ENCODE data around the gene TDP1. TPM values are rescaled to one million over a fixed set of nuclear protein-coding genes. Genes with fewer than 3 reads are reported as not detected.

The TDP1 gene
- total and polyA plus RNA-seq, 2 of the 4 experiments (the other 2 are of a cell fraction): 23.3 to 53.1 TPM

GRCh38 chr14:89927186-89927865, 28.4 kb upstream of the TDP1 start (continued):
- no peak for TF ChIP-seq SMC3 (IDR thresholded peaks at IDR 0.05; ENCODE audit: low read depth, low read length)

GRCh38 chr14:89933002-89933401, 22.7 kb upstream of the TDP1 start:
- no peak overlapping the region for H2AFZ ChIP-seq (replicated peaks; ENCODE audit: low read length, poor library complexity)
- H3K9me3 ChIP-seq (ENCODE audit: control insufficient read depth, insufficient read depth, low read length): no peaks in the 10 kb centered on the region
- no peak overlapping the region for H4K5ac ChIP-seq (ENCODE audit: low read depth, low read length)
- H3K18ac ChIP-seq (ENCODE audit: low read depth, low read length): no peak overlapping the region
- H3K4me2 ChIP-seq (ENCODE audit: low read depth, low read length): no peak overlapping the region
- intact Hi-C loops (cut with micrococcal nuclease): no loop called here
- H3K9ac ChIP-seq (ENCODE audit: low read depth, low read length): no peak overlapping the region
- ATAC-seq (ENCODE audit: low read depth): no peak
- dilution Hi-C loops (cut with HindIII; ENCODE audit: low sequenced_read_pairs, unreplicated experiment): no loop called here
- H3K27me3 ChIP-seq (ENCODE audit: control insufficient read depth, insufficient read depth, low read length): no peaks in the 10 kb centered on the region
- ChIA-PET POLR2A (ENCODE audit: unreplicated experiment) (no interaction called here), CTCF (no interaction called here)
- H3K9me1 ChIP-seq (ENCODE audit: insufficient read depth, low read length): no peaks in the 10 kb centered on the region
- no peak overlapping the region for H4K8ac ChIP-seq (ENCODE audit: low read depth in 2 of 2, low read length in 2 of 2)
- WGBS, 2 experiments (ENCODE audit: extremely low coverage in 2 of 2, insufficient read length in 1 of 2): no CpG with 5 or more reads among the region's 6 CpGs
- no peak overlapping the region for H3K27ac ChIP-seq (ENCODE audit: insufficient read depth, low read length)
- no peak overlapping the region for H2BK5ac ChIP-seq (ENCODE audit: low read depth, low read length, poor library complexity, severe bottlenecking)
- peaks cover 1% of the 10 kb centered on the region; the same call in 1 of the 2 replicates for H3K36me3 ChIP-seq (ENCODE audit: control insufficient read depth, insufficient read depth, low read length)
- no peaks in the 10 kb centered on the region for H3K79me1 ChIP-seq (ENCODE audit: low read depth in 1 of 2, low read length in 2 of 2)
- in situ Hi-C loops (cut with MboI; ENCODE audit: low sequenced_read_pairs): loop anchor here (25.0 kb wide), 1 partner anchor 1271 kb away; no protein-coding TSS in a partner anchor
- no peak overlapping the region for H2BK20ac ChIP-seq (ENCODE audit: low read depth, low read length)
- H3K14ac ChIP-seq (replicated peaks; ENCODE audit: low read depth, low read length): no peak overlapping the region
- no peaks in the 10 kb centered on the region for H3K4me1 ChIP-seq (ENCODE audit: control insufficient read depth, insufficient read depth, low read length)
- H4K91ac ChIP-seq (ENCODE audit: insufficient read depth, low read depth, low read length): no peak overlapping the region
- TF ChIP-seq RAD21 (IDR thresholded peaks at IDR 0.05; ENCODE audit: low read length) (no peak), POLR2A (IDR thresholded peaks at IDR 0.05; ENCODE audit: low read depth, low read length) (no peak), SMC3 (IDR thresholded peaks at IDR 0.05; ENCODE audit: low read depth, low read length) (no peak), NFE2L2 (IDR thresholded peaks at IDR 0.05; ENCODE audit: low read depth, low read length) (no peak), MAFK (IDR thresholded peaks at IDR 0.05; ENCODE audit: low read depth, low read length) (no peak)
- no TSS peak for BruUV-seq (replicated peaks)
- no peak overlapping the region for H2AK5ac ChIP-seq (ENCODE audit: low read depth, low read length)
- H4K20me1 ChIP-seq (ENCODE audit: insufficient read depth, low read length): no peaks in the 10 kb centered on the region
- no peak for DNase-seq
- H3K56ac ChIP-seq (ENCODE audit: extremely low read depth, insufficient read depth, low read length): no peak overlapping the region
- H2BK15ac ChIP-seq (ENCODE audit: low read depth, low read length): no peak overlapping the region
- H2AK9ac ChIP-seq (replicated peaks; ENCODE audit: low read depth, low read length, poor library complexity): no peak overlapping the region
- H3K4me3 ChIP-seq (ENCODE audit: insufficient read depth, low read depth, low read length): no peak overlapping the region
- no peak overlapping the region for H3K23ac ChIP-seq (ENCODE audit: low read depth, low read length)
- H3K4ac ChIP-seq (ENCODE audit: low read depth, low read length): no peak overlapping the region
- H2BK120ac ChIP-seq (ENCODE audit: low read depth, low read length): no peak overlapping the region
